HG03558 (cell line): ENCODE data around the gene TMEM165.

Experiments
- ATAC-seq: cut with Tn5 transposase; IDR thresholded peaks from one replicate; pipeline ENCODE4 v1.9.1; 2021; ENCODE audit warnings: moderate number of reproducible peaks; ENCODE audit not compliant: unreplicated experiment; ENCODE audit errors: extremely low read depth

The TMEM165 gene

DNA sequence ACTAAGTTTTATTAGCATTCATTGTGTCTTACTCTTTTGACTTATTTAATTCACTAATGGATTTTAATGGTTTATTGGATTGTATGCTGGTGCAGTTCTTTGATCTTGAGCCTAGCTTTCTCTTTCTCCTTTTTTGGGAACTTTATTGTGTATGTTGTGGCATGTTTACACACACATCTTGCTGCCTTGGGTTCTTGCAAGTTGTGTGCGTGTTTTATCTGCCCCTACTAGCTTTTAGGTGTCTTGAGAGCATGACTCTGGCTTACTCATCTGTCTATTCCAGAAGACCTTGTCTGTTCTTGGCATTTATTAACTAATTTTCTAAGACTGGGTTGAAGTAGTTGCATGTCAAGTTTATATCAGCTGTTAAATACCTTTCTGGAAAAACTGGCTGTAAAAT lies 2.7 kb downstream of the TMEM165 start:
- no peak for ATAC-seq

DNA sequence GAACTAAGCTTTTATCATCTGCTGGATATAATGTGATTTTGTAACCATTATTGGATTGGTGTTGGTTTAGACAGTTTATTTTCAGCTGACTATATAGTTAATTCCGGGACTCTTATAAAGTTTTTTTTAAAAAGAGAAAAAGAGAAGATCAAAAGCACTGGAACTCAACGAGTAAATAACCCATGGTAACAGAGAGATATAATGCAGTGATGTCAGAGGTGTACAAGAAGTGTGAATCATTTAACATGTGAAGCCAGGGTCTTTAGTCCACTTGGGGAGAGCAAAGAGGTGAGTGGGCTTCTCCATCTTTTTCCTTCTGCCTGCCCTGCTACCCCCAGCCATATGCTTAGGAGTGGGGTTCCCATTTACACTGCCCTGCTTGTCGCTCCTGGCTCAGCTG lies 3.2 kb downstream of the TMEM165 start:
- ATAC-seq = no peak

DNA sequence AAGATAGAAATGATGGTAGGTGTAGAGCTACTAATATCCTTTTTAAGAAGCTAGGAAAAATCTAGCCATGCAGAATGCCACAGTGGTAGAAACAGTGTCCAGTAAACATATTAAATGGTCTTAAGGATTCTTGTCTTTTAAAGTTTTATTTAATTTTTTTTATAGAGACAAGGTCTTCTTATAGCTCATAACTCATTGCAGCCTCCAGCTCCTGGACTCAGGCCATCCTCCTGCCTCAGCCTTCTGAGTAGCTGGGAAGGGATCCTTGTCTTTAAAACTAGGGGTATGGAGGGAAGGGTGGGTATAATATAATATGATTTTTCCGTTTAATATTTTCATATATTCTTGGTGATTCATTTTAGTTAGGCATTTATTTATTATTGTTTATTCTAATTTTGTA lies 3.8 kb downstream of the TMEM165 start:
- ATAC-seq = no peak

DNA sequence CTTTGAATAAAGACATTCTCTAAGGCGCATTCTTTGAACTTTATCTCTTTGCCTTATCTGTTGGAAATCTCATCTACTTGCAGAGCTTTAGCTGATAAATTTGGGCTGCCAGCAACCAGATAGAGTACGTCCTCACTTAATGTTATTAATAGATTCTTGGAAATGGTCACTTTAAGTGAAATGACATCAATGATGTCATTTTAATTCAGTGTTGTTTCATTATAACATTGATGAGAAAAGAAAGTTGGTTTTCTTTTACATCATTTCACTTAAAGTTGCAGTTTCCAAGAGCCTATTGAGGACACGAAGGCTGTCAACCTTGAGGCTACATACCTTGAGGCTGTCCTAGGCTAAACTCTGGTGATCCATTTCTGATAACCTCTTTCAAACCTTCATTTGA lies 9.3 kb downstream of the TMEM165 start:
- ATAC-seq = no peak

DNA sequence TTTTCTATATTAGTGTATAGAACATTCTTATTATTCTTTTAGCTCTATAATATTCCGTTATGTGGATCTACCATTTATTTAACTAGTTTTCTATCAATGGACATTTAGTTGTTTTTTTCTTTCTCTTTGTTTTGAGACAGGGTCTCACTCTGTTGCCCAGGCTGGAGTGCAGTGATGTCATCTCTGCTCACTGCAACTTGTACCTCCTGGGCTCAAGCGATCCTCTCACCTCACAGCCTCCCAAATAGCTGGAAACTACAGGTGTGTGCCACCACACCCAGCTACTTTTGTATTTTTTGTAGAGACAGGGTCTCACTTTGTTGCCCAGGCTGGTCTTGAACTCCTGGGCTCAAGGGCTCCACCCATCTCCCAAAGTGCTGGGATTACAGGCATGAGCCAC lies 10.8 kb downstream of the TMEM165 start:
- ATAC-seq = no peak

DNA sequence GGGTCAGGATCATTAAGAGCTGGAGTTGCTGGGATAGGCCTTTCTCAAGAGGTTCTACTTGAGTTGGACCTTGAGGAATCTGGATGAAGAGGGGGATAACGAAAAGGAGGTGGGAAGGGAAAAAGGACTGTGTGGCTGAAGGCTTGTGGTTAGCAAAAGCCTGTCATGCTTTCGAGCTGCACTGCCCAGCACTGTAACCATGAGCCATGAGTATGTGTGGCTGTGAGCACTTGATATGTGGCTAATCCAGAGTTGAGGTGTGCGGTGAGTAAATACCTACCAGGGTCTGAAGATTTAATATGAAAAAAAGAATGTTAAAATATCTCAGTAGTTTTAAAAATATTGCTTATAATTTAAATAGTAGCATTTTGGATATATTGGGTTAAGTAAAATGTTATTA lies 11.4 kb downstream of the TMEM165 start:
- ATAC-seq = no peak

DNA sequence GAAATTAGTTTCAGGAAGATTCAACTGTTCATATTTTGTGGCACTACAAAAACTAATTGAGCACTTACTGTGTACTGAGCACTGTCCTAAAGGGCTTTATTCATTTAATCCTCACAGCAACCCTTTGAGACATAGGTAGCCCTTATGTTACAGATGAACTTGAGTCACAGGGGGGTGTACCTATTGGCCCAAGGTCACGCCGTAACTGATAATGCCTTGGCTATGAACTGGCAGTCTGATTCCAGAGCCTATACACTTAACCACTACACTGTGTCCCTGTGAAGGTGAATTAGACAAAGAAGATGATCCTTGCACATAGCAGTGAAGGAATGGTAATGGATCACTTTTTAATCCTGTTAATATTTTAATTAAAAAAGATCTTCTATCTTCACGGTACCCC lies 12.0 kb downstream of the TMEM165 start:
- no peak for ATAC-seq

DNA sequence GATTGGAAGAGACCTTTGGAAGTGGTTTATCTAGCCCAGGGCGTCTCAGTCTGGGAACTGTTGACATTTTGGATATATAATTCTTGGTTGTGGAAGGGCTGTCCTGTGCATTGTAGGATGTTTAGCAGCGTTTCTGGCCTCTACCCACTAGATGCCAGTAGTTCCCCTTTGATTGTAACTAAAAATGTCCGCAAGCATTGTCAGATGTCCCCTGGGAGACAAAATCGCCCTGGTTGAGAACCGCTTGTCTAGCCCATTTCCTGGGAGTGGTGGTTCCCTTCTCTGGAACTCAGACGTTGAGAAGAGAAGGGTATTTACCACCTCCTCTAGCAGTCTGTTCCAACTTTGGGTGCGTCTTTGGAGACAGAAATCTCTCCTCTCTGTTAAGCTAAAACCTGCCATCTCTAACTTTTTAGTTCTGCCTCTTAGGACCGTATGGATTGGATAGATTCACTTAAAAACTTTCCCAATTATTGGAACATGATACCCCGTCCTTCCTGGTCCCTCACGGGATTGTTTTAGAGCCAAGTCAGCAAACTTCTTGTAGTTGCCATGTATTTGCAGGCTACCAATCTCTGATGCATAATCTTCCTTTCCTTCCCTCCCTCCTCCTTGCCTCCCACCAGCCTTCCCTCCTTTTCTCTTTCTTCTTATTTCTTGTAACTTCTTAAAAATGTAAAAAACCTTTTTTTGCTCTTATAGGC lies 13.9 kb downstream of the TMEM165 start:
- peak; percentile 40 for ATAC-seq

DNA sequence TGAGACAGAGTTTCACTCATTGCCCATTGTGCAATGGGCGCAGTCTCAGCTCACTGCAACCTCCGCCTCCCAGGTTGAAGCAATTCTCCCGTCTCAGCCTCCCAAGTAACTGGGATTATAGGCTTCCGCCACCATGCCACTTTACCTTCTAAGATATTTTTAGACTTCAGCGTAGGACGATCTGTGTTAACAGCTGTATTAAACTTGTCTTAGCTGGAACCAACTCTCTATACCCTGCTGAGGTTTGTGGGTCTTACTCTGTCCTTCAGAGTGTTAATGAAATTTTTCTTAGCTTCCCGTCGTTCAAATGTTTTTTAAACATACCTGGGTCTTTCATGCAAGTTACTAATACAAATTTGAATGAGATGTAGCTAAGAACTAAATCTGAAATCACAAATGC lies 14.7 kb downstream of the TMEM165 start:
- no peak for ATAC-seq

DNA sequence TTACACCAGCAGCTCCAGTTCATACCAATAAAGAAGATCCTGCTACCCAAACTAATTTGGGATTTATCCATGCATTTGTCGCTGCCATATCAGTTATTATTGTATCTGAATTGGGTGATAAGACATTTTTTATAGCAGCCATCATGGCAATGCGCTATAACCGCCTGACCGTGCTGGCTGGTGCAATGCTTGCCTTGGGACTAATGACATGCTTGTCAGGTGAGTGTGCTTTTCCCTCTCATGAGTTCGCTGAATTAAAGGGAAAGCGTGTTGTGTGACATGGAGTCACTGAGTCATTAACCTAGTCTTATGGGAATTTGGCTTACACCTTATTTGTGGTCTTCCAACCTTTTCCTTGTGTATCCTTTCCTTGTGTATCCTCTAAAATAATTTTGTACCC lies 15.9 kb downstream of the TMEM165 start:
- ATAC-seq = no peak

DNA sequence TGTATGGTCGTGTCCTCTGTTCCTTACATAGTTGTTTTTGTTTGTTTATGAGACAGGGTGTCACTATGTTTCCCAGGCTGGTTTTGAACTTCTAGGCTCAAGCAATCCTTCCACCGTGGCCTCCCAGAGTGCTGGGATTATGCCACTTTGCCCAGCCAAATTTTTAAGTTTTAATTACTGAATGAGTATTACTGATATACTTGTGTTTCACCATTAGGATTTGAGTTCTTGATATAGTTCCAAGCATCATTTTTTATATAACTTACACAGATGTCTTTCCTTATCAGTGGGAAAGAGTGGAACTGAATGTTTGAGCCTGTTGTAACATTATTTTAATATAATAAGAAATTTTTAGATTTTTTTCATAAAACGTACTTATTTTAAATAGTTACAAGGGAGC lies 20.4 kb downstream of the TMEM165 start:
- ATAC-seq = no peak

DNA sequence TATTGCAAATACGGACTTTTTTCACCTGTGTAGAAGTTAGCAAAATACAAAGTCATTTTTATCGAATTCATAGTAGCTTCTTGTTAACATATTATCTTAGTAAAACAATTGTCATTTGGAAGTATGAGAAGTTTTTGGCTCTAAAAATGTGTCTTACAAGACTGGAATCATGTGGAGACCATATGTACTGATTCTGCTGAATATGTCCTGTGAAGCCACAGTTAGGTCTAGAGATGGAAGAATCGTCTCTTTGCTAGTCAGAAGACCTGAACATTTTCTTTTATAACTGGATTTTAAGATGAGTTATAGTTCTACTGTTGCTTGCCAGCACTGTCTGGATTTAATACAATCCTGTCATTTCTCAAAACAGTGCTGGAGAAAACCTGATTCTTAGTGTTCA lies 29.0 kb downstream of the TMEM165 start:
- no peak for ATAC-seq

DNA sequence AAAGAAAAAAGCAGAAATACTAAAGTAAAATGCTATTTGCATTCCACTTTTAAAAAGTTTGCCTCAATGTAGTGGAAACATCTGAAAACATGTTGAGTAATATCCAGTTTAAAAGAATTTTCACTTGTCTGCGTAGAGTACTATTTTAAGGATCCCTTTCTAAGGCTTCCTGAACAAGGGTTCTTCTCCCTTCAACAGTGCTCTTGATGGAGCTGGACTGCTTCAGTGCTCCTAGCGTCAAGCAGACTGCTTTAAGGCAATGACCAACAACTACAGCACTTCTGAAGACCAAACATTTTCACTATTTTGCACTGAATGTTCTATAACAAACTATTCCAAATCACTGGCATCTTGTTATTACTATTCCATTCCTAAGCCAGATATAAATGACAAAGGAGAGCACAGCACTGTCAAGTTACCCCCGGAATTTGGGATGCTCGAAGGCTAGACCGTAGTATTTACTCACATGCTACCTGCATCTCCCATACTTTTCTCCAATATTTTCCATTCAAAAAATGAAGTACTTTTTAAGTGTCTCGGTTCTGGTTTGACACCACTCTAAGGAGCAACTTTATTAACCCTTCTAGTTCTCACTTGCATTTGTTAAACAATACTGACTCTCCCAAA lies 36.1 kb downstream of the TMEM165 start:
- no peak for ATAC-seq

DNA sequence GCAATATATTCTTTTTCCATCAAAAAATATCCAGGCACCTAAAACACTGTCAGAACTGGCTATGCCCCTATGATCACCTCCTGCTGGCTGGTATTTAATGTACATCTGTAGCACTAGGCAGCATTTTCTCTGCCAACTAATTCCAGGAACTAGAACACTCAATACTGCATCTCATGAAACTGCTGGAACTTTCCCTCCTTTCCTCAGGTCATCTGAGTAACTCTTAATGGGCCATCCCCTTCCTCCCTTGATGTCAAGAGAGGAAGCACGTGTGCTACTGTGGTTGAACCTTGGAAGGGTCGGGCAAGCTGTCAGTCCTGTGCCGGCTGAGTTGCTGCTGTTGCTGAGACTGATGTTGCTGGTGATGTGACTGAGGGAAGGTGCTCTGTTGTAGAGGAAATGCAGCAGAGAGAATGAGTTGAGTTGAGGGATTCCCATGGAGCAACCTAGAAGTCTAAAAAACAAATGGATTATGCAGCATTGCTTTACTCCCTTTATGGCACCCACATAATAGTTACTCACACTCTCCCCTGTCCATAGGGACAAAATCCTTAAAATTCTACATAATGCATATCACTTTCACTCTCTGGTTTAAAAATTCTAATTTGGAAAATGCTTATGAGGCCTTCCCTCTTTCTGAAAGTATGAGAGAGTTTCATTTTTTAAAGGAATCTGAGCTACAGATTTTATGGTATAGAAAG lies 39.5 kb downstream of the TMEM165 start:
- ATAC-seq = peak; percentile 48

DNA sequence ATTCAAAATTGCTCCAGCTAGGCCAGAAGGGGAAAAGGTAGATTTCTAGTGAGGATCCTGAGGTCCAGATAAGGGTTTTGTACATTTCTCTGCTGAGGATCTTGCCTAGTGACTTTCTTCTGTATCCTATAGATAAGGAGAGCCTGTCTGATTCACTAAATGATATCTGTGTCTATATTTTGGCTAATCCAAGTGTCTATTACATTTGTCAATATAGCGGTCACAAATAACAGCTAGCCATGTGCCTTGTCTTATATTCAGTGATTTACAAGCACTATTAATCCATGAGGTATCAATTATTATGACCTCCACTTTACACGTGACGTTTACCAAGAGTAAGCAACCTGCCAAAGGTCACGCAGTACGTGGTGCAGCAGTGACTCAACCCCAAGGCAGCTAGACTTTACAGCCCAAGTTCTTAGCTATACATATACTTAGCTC lies 41.6 kb downstream of the TMEM165 start:
- ATAC-seq = no peak

DNA sequence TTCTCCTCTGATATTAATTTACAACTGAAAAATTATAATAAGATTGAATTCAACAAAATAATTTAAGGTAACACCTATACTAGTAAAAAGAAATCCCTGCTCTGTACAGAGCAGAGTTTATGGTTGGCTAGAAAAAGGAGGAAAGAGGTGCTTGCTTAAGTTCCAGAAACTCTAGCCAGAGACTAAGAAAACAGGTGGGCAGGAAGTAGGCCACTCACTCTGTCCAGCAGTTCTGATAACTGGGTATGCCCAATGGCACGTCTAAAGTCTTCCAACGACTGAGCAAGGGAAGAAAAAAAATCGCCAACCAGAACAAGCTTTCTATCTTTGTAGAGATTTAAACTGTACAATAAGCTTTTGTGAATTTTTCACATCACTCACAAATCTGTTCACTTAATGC lies 42.1 kb downstream of the TMEM165 start:
- no peak for ATAC-seq

DNA sequence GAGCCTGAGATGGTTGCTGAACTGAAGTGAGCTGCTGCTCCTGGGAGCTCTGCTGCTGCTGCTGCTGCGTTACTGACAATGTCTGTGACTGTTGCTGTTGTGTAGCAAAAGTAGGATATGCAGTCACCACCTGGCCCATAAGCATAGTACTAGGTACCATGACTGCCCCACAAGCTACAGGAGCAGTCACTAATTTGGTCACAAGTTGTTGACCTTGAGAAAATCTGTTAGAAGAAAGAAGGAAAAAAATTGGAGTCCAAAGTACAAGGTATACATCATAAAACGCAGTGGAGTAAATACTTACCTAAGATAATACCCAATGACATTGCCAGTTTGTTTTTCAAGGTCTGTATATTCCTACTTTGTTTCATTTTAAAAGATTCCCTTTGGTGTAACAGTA lies 42.6 kb downstream of the TMEM165 start:
- no peak for ATAC-seq

DNA sequence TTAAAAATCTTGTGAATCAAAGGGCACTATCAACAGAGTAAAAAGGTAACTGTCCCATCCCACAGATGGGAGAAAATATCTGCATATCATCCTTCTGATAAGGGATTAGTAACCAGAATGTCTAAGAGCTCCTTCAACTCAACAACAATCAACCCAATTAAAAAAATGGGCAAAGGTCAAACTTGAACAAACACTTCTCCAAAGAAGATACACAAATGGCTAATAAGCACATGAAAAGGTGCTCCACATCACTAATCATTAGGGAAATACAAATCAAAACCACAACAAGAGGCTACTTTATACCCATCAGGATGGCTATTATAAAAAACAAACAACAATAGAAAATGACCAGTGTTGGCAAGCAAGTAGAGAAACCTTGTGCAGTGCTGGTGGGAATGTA lies 43.3 kb downstream of the TMEM165 start:
- no peak for ATAC-seq

DNA sequence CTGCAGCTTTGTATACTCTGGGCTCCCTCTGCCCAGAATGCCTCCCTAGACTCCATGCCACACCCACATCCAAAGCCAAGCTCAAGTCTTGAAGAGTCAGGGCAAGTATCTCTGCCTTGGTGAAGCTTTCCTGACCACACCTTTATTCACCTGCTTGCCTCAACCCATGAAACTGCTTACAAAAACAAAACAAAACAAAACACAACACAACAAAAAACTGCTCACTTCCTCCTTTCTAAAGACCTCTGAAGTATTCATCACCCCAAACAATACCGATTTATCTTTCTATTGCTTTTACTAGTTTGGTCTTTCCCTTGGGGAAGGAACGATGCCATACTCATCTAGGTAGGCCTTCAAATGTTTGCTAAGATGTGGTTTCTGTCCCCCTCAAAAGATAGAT lies 45.0 kb downstream of the TMEM165 start:
- no peak for ATAC-seq

DNA sequence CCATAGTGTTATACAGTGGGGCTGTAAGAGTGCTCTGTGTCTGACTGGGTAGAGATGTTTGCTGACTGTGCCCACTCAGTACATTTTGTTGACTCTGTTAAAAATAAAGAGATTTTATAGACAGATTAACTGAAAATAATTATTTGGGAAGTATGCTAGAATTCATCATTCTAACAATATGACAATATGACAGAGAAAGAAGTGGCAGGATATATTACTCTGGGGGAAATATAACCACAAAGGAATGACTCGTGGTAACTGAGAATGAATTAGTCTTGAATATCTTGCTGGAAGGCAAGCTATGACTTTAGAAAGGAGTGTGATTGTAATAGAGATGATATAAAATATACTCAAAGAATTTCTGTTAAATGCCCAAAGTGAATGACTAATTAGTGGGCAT lies 46.8 kb downstream of the TMEM165 start:
- no peak for ATAC-seq

DNA sequence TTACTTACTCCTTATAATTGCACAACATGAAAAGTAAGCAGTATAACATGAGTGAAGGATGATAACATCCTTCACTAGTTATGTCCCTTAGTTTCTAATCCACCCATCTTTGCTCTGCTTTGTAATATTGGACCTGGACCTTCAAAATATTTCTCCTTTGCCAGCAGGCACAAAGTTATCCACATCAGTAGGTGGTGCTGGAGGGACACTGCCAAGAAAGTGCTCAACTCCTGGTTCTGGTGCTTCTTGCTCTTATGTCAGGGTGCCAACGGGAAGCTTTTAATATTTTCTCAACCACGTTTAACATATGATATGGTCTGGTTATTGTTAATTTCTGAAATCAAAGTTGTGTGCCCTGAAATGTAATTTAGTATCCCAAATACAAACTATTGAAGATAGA lies 49.1 kb downstream of the TMEM165 start:
- no peak for ATAC-seq
